WERI-Rb-1 (cell line): Measurements from ENCODE around the gene ALPI.
A peak's percentile ranks its signal among the peaks of the same experiment; 100 is the strongest.
"Not testable (repeated sequence)": the region's sequence is repeated elsewhere in the genome, so short reads cannot be mapped to it uniquely, and the experiment has no call there.

Experiments used
- DNase-seq: peaks from one replicate; pipeline ENCODE4 v3.0.0-alpha.2; 2020
- H3K27ac ChIP-seq: fragments of 250-450 bp; sonication (Bioruptor Pico); 2 replicates; pipeline ENCODE4 v1.5.1; 2020; ENCODE audit warnings: mild to moderate bottlenecking, moderate library complexity
- H3K27me3 ChIP-seq: fragments of 250-450 bp; sonication (Bioruptor Pico); 2 replicates; pipeline ENCODE4 v1.5.1; 2021; ENCODE audit warnings: mild to moderate bottlenecking, low read depth, moderate library complexity; ENCODE audit not compliant: insufficient read depth, severe bottlenecking
- H3K36me3 ChIP-seq: fragments of 250-450 bp; sonication (Bioruptor Pico); 2 replicates; pipeline ENCODE4 v1.5.1; 2020; ENCODE audit warnings: mild to moderate bottlenecking, moderate library complexity
- H3K4me3 ChIP-seq: 2 replicates; pipeline ENCODE4 v1.5.1; 2011; ENCODE audit warnings: low read depth, mild to moderate bottlenecking, control low read depth, low read length
- H3K9me3 ChIP-seq: fragments of 250-450 bp; sonication (Bioruptor Pico); 2 replicates; pipeline ENCODE4 v1.5.1; 2021; ENCODE audit warnings: mild to moderate bottlenecking, moderate library complexity; ENCODE audit not compliant: severe bottlenecking
- TF ChIP-seq, protein P1 (sequence below): IDR thresholded peaks from 2 replicates; pipeline ENCODE4 v1.5.1; 2011; ENCODE audit warnings: low read depth, mild to moderate bottlenecking, control low read depth, inconsistent platforms, low read length

Gene ALPI

DNA sequence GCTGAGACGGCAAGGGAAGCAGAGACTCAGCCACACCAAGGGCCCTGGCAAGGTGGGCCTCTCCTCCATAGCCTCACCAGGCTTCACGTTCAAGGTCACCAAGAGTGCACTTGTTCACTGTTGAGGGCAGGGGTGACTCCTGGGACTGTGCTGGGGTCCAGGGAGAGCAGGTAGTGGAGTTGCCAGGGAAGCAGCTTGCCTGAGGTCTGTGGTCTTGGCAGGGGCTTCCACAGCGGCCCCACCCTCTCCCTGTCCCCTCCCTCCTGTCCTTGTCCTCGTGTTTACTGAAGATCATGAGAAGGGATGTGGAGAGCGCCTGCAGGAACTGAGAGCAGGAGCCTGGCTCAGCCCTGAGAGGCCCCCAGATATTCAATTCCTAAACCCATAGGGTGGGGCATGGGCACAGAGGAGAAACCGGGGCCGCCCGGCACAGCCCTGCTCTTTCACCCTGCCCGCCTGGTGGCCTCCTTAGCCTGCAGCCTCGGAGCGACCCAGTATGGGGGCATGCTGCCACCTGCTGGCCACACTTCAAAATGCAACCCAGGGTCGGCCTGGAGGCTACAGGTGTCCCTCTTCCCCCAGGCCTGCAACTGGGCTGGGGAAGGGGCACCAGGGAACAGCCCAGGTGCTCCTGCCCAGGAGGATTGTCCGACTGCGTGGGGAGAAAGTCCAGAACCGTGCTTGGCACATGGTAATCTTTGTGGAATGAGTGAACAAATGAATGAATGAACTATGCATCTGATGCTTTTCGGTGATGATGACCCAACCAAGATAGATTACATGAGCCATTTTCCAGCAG, 15.5 kb upstream of the ALPI start:
- peak; percentile 87 for DNase-seq
- not testable (repeated sequence) for H3K27ac ChIP-seq, H3K36me3 ChIP-seq, H3K9me3 ChIP-seq, H3K27me3 ChIP-seq, H3K4me3 ChIP-seq
- TF ChIP-seq, protein P1, sequence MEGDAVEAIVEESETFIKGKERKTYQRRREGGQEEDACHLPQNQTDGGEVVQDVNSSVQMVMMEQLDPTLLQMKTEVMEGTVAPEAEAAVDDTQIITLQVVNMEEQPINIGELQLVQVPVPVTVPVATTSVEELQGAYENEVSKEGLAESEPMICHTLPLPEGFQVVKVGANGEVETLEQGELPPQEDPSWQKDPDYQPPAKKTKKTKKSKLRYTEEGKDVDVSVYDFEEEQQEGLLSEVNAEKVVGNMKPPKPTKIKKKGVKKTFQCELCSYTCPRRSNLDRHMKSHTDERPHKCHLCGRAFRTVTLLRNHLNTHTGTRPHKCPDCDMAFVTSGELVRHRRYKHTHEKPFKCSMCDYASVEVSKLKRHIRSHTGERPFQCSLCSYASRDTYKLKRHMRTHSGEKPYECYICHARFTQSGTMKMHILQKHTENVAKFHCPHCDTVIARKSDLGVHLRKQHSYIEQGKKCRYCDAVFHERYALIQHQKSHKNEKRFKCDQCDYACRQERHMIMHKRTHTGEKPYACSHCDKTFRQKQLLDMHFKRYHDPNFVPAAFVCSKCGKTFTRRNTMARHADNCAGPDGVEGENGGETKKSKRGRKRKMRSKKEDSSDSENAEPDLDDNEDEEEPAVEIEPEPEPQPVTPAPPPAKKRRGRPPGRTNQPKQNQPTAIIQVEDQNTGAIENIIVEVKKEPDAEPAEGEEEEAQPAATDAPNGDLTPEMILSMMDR: peak; percentile 89

DNA sequence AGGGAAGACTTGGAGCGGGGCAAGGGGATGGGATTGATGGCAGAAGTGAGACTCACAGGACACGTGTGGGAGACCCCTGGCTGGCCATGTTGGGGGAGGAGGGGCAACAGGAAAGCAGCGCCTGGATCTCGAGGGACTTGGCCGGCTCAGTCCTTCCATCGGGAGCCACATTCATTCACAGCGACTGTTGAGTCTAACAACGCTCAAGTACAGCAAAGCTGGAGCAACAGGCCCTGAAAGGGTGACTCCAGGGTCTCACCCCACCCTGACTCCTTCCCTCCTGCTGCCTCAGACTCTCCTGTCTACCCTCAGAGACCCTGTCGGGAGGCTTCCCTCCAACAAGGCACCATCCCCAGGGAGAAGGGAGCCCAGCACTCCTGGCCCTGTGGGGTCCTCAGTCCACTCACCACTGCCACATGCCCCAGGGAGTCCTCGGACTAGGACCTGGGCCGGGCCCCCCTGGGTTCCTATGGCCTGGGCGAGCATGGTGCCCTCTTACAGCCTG, 14.8 kb upstream of the ALPI start:
- TF ChIP-seq, protein P1: no peak
- Histone ChIP-seq H3K27ac (no peak overlapping the region), H3K9me3 (no peaks in the 10 kb centered on the region), H3K27me3 (no peaks in the 10 kb centered on the region), H3K4me3 (no peak overlapping the region), H3K36me3 (no peaks in the 10 kb centered on the region)
- peak; percentile 5 for DNase-seq

DNA sequence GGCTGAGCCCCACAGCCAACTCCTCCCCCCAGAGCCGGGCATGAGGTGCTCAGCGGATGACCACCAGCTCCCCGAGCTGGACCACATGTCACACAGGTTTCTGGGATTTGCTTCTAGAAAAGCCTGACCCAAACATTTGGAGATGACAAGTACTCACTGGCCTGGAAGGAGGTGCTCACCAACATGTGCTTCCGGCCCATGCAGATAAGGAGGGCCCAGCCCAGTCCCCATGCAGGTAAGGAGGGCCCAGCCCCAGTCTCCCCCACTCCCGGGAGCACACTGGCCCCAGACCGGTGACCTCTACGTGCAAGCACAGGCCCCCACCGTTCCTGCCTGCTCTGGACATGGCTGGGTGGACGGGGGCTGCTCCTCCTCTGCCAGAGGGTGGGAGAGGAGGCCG, 14.0 kb upstream of the ALPI start:
- not testable (repeated sequence) for H3K27ac ChIP-seq, H3K9me3 ChIP-seq, H3K36me3 ChIP-seq, DNase-seq, H3K4me3 ChIP-seq, H3K27me3 ChIP-seq

DNA sequence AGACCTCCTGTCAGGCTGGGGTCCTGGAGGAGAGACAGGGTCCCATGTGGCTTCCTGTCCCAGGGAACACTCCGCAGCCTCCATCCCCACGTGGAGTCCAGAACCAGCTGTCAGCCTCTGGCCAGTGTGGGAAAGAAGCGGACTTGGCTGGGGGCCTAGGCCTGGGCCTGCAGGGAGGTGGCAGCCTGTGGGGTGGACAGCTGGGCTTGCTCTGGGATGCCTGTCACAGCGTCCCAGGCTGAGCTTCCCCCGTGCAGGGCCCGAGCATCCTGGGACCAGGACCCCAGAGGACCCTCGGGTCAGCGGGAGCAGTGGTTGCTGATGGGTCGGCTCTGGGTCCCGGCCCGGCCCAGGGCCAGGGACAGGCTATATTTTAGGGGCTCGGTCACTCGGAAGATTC, 13.5 kb upstream of the ALPI start:
- H3K27ac ChIP-seq, H3K4me3 ChIP-seq, H3K36me3 ChIP-seq, H3K27me3 ChIP-seq, H3K9me3 ChIP-seq: not testable (repeated sequence)
- peak; percentile 4 for DNase-seq

DNA sequence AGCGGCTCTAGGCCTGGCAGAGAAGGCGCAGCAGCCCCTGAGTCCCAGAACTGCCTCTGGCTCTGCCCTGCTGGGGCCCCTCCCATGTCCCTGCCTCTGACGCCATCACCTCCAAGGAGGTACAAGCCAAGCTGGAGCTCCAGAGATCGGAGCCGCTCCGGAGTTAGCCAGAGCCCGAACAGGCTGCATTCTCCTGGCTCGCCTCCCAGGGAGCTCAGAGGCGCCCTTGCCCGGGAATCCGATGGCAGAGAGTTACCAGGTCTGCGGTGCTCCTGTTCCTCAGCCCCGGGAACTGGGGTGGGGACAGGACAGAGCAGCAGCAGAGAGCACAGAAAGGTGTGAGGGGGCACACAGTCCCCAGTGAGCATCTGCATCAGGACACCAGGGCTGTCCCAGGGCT, 12.9 kb upstream of the ALPI start:
- H3K4me3 ChIP-seq, H3K36me3 ChIP-seq, H3K27ac ChIP-seq, H3K27me3 ChIP-seq, H3K9me3 ChIP-seq, DNase-seq: not testable (repeated sequence)

DNA sequence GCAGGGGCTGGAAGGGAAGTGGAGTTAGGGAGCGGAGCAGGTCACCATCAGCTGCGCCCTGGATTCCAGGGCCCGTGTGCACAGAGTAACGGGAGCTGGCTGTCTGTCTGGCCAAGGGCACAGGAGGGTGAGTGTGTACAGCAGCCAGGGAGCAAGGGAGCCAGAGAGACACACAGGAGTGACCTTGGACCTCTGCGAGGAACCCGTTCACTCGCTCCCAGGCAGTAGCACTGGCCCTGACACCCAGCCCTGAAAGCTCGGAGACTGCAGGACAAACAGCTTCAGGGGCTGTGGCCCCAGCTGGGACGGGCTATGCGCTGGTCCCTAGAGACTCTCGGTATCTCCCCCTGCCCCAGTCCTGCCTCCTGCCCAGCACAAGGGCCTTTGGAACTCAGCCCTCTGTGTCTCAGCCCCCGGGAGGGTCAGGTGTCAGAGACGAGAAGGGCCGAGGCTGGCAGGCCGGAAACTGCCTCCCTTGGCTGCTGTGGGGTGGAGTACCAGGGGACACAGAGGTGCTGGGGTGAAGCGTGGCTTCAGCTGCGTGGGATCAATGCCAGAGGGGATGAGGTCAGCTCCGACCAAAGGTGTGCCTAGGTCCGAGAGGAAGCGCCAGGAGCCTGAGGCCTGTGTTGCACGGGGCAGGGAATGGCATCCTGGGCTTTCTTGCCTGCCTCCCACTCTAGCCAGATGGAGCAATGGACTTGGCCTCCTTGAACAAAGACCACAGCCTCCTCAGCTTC, 12.1 kb upstream of the ALPI start:
- not testable (repeated sequence) for H3K27ac ChIP-seq, H3K36me3 ChIP-seq, H3K4me3 ChIP-seq

DNA sequence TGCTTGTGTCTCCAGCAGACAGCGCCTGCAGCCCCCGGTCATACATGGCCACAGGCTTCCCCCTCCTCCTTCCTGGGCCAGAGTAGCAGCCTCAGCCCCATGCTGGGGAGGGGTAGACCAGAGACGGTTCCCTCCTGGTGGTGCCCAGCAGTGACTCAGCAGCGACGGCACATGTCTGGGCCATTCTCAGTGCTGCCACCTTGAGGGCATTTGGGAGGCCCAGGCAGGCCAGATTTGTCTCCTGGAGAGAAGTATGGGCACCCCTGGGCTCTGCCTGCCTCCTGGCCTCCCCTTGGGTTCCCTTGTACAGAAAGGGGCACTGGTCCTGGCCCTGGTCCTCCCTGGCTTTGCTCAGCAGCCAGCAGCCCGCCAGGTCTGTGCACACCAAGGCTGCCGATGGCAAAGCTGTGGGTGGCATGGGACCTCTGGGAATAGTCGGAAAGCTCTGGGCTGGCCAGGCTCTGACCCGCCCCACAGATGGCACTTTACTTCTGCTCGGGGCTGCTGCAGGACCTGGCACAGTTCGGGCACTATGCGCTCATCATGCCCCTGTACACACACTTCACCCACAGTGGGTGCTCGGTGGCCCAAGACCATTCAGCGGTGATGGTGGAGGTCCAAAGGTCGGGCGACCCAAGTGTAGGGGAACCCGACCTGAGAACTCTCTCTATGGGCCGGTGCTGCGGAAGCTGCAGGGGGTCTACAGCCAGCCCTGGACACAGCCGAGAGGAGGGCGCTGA, 11.4 kb upstream of the ALPI start:
- Histone ChIP-seq H3K4me3 (no peak overlapping the region), H3K9me3 (no peaks in the 10 kb centered on the region), H3K27ac (no peak overlapping the region; the same call in 1 of the 2 replicates), H3K27me3 (no peaks in the 10 kb centered on the region), H3K36me3 (no peaks in the 10 kb centered on the region)
- DNase-seq: peak; percentile 75
- TF ChIP-seq, protein P1: peak; percentile 83

More for the DNA sequence above, 12.1 kb upstream of the ALPI start:
- H3K9me3 ChIP-seq, H3K27me3 ChIP-seq, DNase-seq: not testable (repeated sequence)

DNA sequence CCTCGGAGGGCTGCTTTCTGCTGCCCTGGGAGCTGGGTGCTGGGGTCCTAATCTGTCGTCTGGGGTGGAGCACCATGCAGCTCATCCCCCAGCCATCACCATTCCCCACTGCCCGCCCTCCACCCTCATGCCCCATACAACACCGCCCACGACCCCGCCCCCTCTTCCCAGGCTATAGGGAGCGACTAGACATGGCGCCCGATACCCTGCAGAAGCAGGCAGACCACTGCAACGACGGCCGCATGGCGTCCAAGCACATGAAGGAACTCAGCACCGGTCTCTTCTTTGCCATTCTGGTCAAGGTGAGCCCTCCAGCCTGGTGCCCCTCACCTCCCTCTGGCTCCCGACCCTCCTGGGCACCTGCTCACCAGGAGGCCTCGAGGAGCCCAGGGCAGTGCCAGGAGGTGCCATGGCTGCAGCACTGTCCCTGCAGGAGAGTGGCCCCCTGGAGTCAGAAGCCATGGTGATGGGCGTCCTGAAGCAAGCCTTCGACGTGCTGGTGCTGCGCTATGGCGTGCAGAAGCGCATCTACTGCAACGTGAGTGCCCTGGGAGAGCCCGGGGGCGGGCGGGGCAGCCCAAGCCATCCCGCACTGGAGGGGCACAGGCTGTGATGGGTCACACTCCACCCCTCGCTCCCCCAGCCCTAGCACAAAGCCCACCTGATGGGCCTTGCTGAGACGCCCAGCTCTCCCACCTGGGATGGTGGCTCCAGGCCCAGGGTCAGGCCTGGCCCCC, 10.6 kb upstream of the ALPI start:
- H3K36me3 ChIP-seq, DNase-seq, H3K27ac ChIP-seq, H3K27me3 ChIP-seq, H3K9me3 ChIP-seq, H3K4me3 ChIP-seq: not testable (repeated sequence)
